K562 (cell line): ENCODE measurements around the gene ENG. TPM values are rescaled to one million over a fixed set of nuclear protein-coding genes. Genes with fewer than 3 reads are reported as not detected.

Source experiments
- DACH1 ChIP-seq: fragments of 450-650 bp; IDR thresholded peaks from 2 replicates; pipeline ENCODE4 v1.6.1; 2018; ENCODE audit not compliant: partially characterized antibody
- DNMT1 ChIP-seq: fragments of 450-650 bp; IDR thresholded peaks from 2 replicates; pipeline ENCODE4 v1.6.1; 2016; ENCODE audit warnings: antibody characterized with exemption, mild to moderate bottlenecking
- DPF2 ChIP-seq: fragments of 450-650 bp; IDR thresholded peaks from 2 replicates; pipeline ENCODE4 v1.6.1; 2016
- ETS2 ChIP-seq: IDR thresholded peaks from 2 replicates; pipeline ENCODE4 v1.6.1; 2016; ENCODE audit warnings: borderline replicate concordance, missing genetic modification characterization, mild to moderate bottlenecking, moderate library complexity, missing compliant biosample characterization; ENCODE audit not compliant: poor library complexity, severe bottlenecking
- FOXP1 ChIP-seq: sonication (generic); formaldehyde crosslinking; IDR thresholded peaks from 2 replicates; pipeline ENCODE4 v1.8.0; 2022; ENCODE audit warnings: mild to moderate bottlenecking, missing genetic modification reagents
- KLF10 ChIP-seq: fragments of 250-450 bp; sonication (Bioruptor Pico); IDR thresholded peaks from 2 replicates; pipeline ENCODE4 v1.6.1; 2021; ENCODE audit warnings: matching md5 sums
- L3MBTL2 ChIP-seq: fragments of 450-650 bp; IDR thresholded peaks from 2 replicates; pipeline ENCODE4 v1.6.1; 2016; ENCODE audit warnings: mild to moderate bottlenecking, moderate library complexity
- LCOR ChIP-seq: sonication (generic); formaldehyde crosslinking; IDR thresholded peaks from 2 replicates; pipeline ENCODE4 v1.8.0; 2022; ENCODE audit warnings: mild to moderate bottlenecking, missing genetic modification reagents
- MYC ChIP-seq, 2 experiments: fragments of 250-450 bp in 1 of 2; sonication (Bioruptor Pico) in 1 of 2; IDR thresholded peaks; 2 replicates each; pipeline versions ENCODE4 v1.5.1 to v1.6.1; 2012 to 2021; ENCODE audit warnings: low read depth in 2 of 2, borderline replicate concordance in 1 of 2, improper control_type of control experiment in 1 of 2, low read length in 1 of 2, mild to moderate bottlenecking in 1 of 2, moderate library complexity in 1 of 2
- NFIC ChIP-seq: fragments of 450-650 bp; IDR thresholded peaks from 2 replicates; pipeline ENCODE4 v1.6.1; 2017; ENCODE audit warnings: mild to moderate bottlenecking, inconsistent platforms
- NONO ChIP-seq, 2 experiments: fragments of 200-400 bp in 1 of 2; fragments of 450-650 bp in 1 of 2; formaldehyde crosslinking in 1 of 2; IDR thresholded peaks; 2 replicates each; pipeline ENCODE4 v1.6.1; 2017; ENCODE audit warnings: low read depth in 2 of 2, mild to moderate bottlenecking in 2 of 2, moderate library complexity in 2 of 2, low read length in 1 of 2
- PHF8 ChIP-seq: fragments of 200-600 bp; sonication (generic); IDR thresholded peaks from 2 replicates; pipeline ENCODE4 v1.6.1; 2012; ENCODE audit warnings: mixed run types, mild to moderate bottlenecking, inconsistent platforms, low read length, moderate library complexity, borderline replicate concordance
- SAFB ChIP-seq: fragments of 200-400 bp; formaldehyde crosslinking; IDR thresholded peaks from 2 replicates; pipeline ENCODE4 v1.6.1; 2017; ENCODE audit warnings: low read depth, low read length, borderline replicate concordance
- SMAD4 ChIP-seq: fragments of 250-450 bp; sonication (Bioruptor Pico); conservative IDR thresholded peaks from 2 replicates; pipeline ENCODE4 v1.8.0; 2021; ENCODE audit warnings: inconsistent platforms, mild to moderate bottlenecking, moderate library complexity
- SP2 ChIP-seq: IDR thresholded peaks from 2 replicates; pipeline ENCODE4 v1.6.1; 2011; ENCODE audit warnings: mild to moderate bottlenecking, low read depth, low read length, moderate library complexity; ENCODE audit not compliant: poor library complexity, severe bottlenecking; ENCODE audit errors: extremely low read depth
- TCF3 ChIP-seq: sonication (generic); formaldehyde crosslinking; IDR thresholded peaks from 2 replicates; pipeline ENCODE4 v1.4.0; 2020; ENCODE audit warnings: mild to moderate bottlenecking, missing genetic modification reagents
- TCF7L2 ChIP-seq: fragments of 150-350 bp; IDR thresholded peaks from 2 replicates; pipeline ENCODE4 v1.6.1; 2016; ENCODE audit warnings: low read depth, mild to moderate bottlenecking, low read length, moderate library complexity
- ZBTB8A ChIP-seq: fragments of 450-650 bp; IDR thresholded peaks from 2 replicates; pipeline ENCODE4 v1.6.1; 2018; ENCODE audit warnings: mild to moderate bottlenecking, moderate library complexity; ENCODE audit not compliant: partially characterized antibody
- ZKSCAN1 ChIP-seq: fragments of 150-350 bp; IDR thresholded peaks from 2 replicates; pipeline ENCODE4 v1.6.1; 2016; ENCODE audit warnings: low read depth, low read length
- ZNF124 ChIP-seq: sonication (generic); formaldehyde crosslinking; IDR thresholded peaks from 2 replicates; pipeline ENCODE4 v1.8.1; 2022; ENCODE audit warnings: missing genetic modification reagents
- ZNF347 ChIP-seq: fragments of 450-650 bp; formaldehyde crosslinking; IDR thresholded peaks from 2 replicates; pipeline ENCODE4 v1.4.0; 2020; ENCODE audit warnings: low read depth, mild to moderate bottlenecking, moderate library complexity
- ZNF395 ChIP-seq: fragments of 200-800 bp; sonication (Bioruptor generic); IDR thresholded peaks from 2 replicates; pipeline ENCODE4 v1.6.1; 2017; ENCODE audit warnings: missing genetic modification characterization, missing compliant biosample characterization
- ZNF717 ChIP-seq: fragments of 250-450 bp; sonication (Bioruptor Pico); IDR thresholded peaks from 2 replicates; pipeline ENCODE4 v1.5.0; 2021
- ZSCAN32 ChIP-seq: fragments of 450-650 bp; formaldehyde crosslinking; IDR thresholded peaks from 2 replicates; pipeline ENCODE4 v1.4.0; 2020; ENCODE audit warnings: mild to moderate bottlenecking, moderate library complexity
- polyA plus RNA-seq, 8 experiments: library from polyadenylated mRNA; depleted of rRNA in 4 of 8; stranded (reverse) in 5 of 8; unstranded in 3 of 8; fragments of >200 nt; fragmentation: Nextera tagmentation in 2 of 8; fragmentation: Illumina TruSeq in 1 of 8; extraction: Ambion mirVana in 2 of 8; extraction: Trizol in 1 of 8; gene quantifications; 2 replicates each; pipeline versions ENCODE4 v1.2.1 to v1.2.3, GENCODE V29; 2011 to 2014; ENCODE audit warnings: inconsistent platforms in 1 of 8, missing spikeins in 1 of 8
- total RNA-seq, 7 experiments: library from RNA; depleted of rRNA in 6 of 7; stranded (reverse); fragments of >200 nt in 6 of 7; fragmentation: Illumina TruSeq in 2 of 7; extraction: Trizol in 2 of 7; gene quantifications; 2 replicates each; pipeline versions ENCODE4 v1.2.1 to v1.2.3, GENCODE V29; 2011 to 2021; ENCODE audit warnings: low replicate concordance in 1 of 7
- TF ChIP-seq, protein P1 (sequence below): fragments of 250-450 bp; sonication (Bioruptor Pico); IDR thresholded peaks from 2 replicates; pipeline ENCODE4 v1.4.0; 2020; ENCODE audit warnings: borderline replicate concordance
- TF ChIP-seq, protein P2 (sequence below): fragments of 250-450 bp; sonication (Bioruptor Pico); IDR thresholded peaks from 2 replicates; pipeline ENCODE4 v1.8.0; 2022; ENCODE audit warnings: inconsistent platforms

Gene ENG
- total and polyA plus RNA-seq, 9 of the 15 experiments (the other 6 are each of a cell fraction or from before 2014, with no cell fraction given), result 0.04 to 0.40 (median 0.14) TPM; not detected in 1

- TF ChIP-seq ETS2 (tag), result no peak
- no peak for TF ChIP-seq NFIC
- peak; percentile 46; the same call in 1 of the 2 replicates for TF ChIP-seq L3MBTL2
- TF ChIP-seq, protein P1, sequence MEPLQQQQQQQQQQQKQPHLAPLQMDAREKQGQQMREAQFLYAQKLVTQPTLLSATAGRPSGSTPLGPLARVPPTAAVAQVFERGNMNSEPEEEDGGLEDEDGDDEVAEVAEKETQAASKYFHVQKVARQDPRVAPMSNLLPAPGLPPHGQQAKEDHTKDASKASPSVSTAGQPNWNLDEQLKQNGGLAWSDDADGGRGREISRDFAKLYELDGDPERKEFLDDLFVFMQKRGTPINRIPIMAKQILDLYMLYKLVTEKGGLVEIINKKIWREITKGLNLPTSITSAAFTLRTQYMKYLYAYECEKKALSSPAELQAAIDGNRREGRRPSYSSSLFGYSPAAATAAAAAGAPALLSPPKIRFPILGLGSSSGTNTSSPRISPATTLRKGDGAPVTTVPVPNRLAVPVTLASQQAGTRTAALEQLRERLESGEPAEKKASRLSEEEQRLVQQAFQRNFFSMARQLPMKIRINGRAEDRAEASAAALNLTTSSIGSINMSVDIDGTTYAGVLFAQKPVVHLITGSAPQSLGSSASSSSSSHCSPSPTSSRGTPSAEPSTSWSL (CRISPR knock-in tag), result no peak
- no peak for TF ChIP-seq DACH1
- no peak for TF ChIP-seq DNMT1
- no peak for TF ChIP-seq ZNF395 (CRISPR knock-in tag)
- no peak for TF ChIP-seq ZSCAN32 (CRISPR knock-in tag)
- no peak for TF ChIP-seq ZNF124 (CRISPR knock-in tag)
- 0 out of 2 replicates have a peak, but pooled peaks have one; percentile 38 for TF ChIP-seq SMAD4 (CRISPR knock-in tag)
- no peak for TF ChIP-seq DPF2
- TF ChIP-seq TCF3 (CRISPR knock-in tag), result 0 out of 2 replicates have a peak, but pooled peaks have one; percentile 15
- TF ChIP-seq ZBTB8A, result no peak
- TF ChIP-seq, protein P2, sequence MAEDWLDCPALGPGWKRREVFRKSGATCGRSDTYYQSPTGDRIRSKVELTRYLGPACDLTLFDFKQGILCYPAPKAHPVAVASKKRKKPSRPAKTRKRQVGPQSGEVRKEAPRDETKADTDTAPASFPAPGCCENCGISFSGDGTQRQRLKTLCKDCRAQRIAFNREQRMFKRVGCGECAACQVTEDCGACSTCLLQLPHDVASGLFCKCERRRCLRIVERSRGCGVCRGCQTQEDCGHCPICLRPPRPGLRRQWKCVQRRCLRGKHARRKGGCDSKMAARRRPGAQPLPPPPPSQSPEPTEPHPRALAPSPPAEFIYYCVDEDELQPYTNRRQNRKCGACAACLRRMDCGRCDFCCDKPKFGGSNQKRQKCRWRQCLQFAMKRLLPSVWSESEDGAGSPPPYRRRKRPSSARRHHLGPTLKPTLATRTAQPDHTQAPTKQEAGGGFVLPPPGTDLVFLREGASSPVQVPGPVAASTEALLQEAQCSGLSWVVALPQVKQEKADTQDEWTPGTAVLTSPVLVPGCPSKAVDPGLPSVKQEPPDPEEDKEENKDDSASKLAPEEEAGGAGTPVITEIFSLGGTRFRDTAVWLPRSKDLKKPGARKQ (CRISPR knock-in tag), result no peak
- peak; percentile 69; the same call in 1 of the 2 replicates for TF ChIP-seq PHF8
- no peak for TF ChIP-seq ZKSCAN1
- TF ChIP-seq NONO (IDR thresholded peaks at IDR 0.05; ENCODE audit: low read depth in 2 of 2, low read length in 1 of 2), result peak in 1 of 2 experiments; percentile 44; a peak in 1 of 4 replicates
- TF ChIP-seq FOXP1 (CRISPR knock-in tag), result no peak
- 0 out of 2 replicates have a peak, but pooled peaks have one; percentile 13 for TF ChIP-seq SAFB
- TF ChIP-seq ZNF717 (CRISPR knock-in tag), result no peak
- TF ChIP-seq LCOR (CRISPR knock-in tag), result no peak
- TF ChIP-seq KLF10, result no peak
- peak; percentile 25; the same call in 1 of the 2 replicates for TF ChIP-seq MYC (IDR thresholded peaks at IDR 0.05; ENCODE audit: low read depth, low read length)
- TF ChIP-seq MYC (CRISPR knock-in tag; IDR thresholded peaks at IDR 0.05; ENCODE audit: borderline replicate concordance, low read depth), result no peak
- no peak for TF ChIP-seq TCF7L2
- TF ChIP-seq ZNF347 (CRISPR knock-in tag), result no peak
- TF ChIP-seq SP2, result no peak
Measured at GRCh38 chr9:127877566-127877998, 23.1 kb upstream of the ENG start, which contains the start of gene AK1 (continued).
